ENCODE data around the gene REEP3.
A peak's percentile ranks its signal among the peaks of the same experiment; 100 is the strongest.

The REEP3 gene

GRCh38 chr10:63515002-63515763 lies 6.0 kb upstream of the REEP3 start:
- DNase-seq = peak; percentile 77

- DNase-seq = no peak
These were observed 5.0 kb upstream of the REEP3 start for GRCh38 chr10:63516207-63516606.

GRCh38 chr10:63518690-63519288 lies 2.4 kb upstream of the REEP3 start:
- no peak for DNase-seq

- peak; percentile 74 for DNase-seq
These were observed 445 bp downstream of the REEP3 start for GRCh38 chr10:63521416-63522276.

- no peak for DNase-seq
These were observed 1.1 kb downstream of the REEP3 start for GRCh38 chr10:63522277-63522687.

GRCh38 chr10:63522995-63523394 lies 1.8 kb downstream of the REEP3 start:
- no peak for DNase-seq

- DNase-seq = no peak
These were observed 3.8 kb downstream of the REEP3 start for GRCh38 chr10:63525021-63525420.

GRCh38 chr10:63527401-63527800 lies 6.2 kb downstream of the REEP3 start:
- DNase-seq = no peak

- no peak for DNase-seq
These were observed 7.0 kb downstream of the REEP3 start for GRCh38 chr10:63528084-63528744.

GRCh38 chr10:63530409-63530808 lies 9.2 kb downstream of the REEP3 start:
- no peak for DNase-seq

GRCh38 chr10:63534723-63535122 lies 13.5 kb downstream of the REEP3 start:
- DNase-seq = no peak

- DNase-seq = no peak
These were observed 15.5 kb downstream of the REEP3 start for GRCh38 chr10:63536698-63537097.

- DNase-seq = no peak
These were observed 16.3 kb downstream of the REEP3 start for GRCh38 chr10:63537536-63537935.

- no peak for DNase-seq
These were observed 18.2 kb downstream of the REEP3 start for GRCh38 chr10:63539377-63539776.

- DNase-seq = no peak
These were observed 18.8 kb downstream of the REEP3 start for GRCh38 chr10:63539994-63540393.

GRCh38 chr10:63542835-63543575 lies 21.8 kb downstream of the REEP3 start:
- DNase-seq = peak; percentile 34

- no peak for DNase-seq
These were observed 22.4 kb downstream of the REEP3 start for GRCh38 chr10:63543576-63543962.

- DNase-seq = no peak
These were observed 23.2 kb downstream of the REEP3 start for GRCh38 chr10:63544418-63544817.

GRCh38 chr10:63547628-63548360 lies 26.6 kb downstream of the REEP3 start:
- peak; percentile 56 for DNase-seq

GRCh38 chr10:63548860-63549259 lies 27.7 kb downstream of the REEP3 start:
- DNase-seq = no peak

GRCh38 chr10:63549810-63550209 lies 28.6 kb downstream of the REEP3 start:
- DNase-seq = no peak

- peak; percentile 83 for DNase-seq
These were observed 31.8 kb downstream of the REEP3 start for GRCh38 chr10:63553031-63553430.

Measured in fibroblast of upper back skin (primary cell).